Neural crest cell (in vitro differentiated cells): ENCODE results near the gene FBXL2. TPM values are rescaled to one million over a fixed set of nuclear protein-coding genes. Genes with fewer than 3 reads are reported as not detected.
"Not testable (repeated sequence)": the region's sequence is repeated elsewhere in the genome, so short reads cannot be mapped to it uniquely, and the experiment has no call there.

Source experiments
- DNase-seq: peaks from one replicate; pipeline ENCODE4 v3.0.0; 2021; ENCODE audit warnings: low read depth, mixed read lengths, low spot score
- H3K27ac Mint-ChIP-seq: one replicate; pipeline ENCODE4 v1.8.0; 2021; ENCODE audit warnings: mild to moderate bottlenecking, mixed read lengths; ENCODE audit not compliant: unreplicated experiment
- H3K27me3 Mint-ChIP-seq: 2 replicates; pipeline ENCODE4 v1.8.0; 2021; ENCODE audit warnings: low read depth, mild to moderate bottlenecking, mixed read lengths
- H3K36me3 Mint-ChIP-seq: 2 replicates; pipeline ENCODE4 v1.8.0; 2021; ENCODE audit warnings: low read depth, mild to moderate bottlenecking, mixed read lengths
- H3K4me1 Mint-ChIP-seq: 2 replicates; pipeline ENCODE4 v1.8.0; 2021; ENCODE audit warnings: mixed read lengths
- H3K4me3 Mint-ChIP-seq: one replicate; pipeline ENCODE4 v1.8.0; 2021; ENCODE audit warnings: mild to moderate bottlenecking, mixed read lengths
- H3K9me3 Mint-ChIP-seq: 2 replicates; pipeline ENCODE4 v1.8.0; 2021; ENCODE audit warnings: mixed read lengths
- CTCF ChIP-seq: fragments of 200-600 bp; sonication (generic); conservative IDR thresholded peaks from 2 replicates; pipeline ENCODE4 v1.5.0; 2021; ENCODE audit warnings: antibody characterized with exemption, mild to moderate bottlenecking
- total RNA-seq: library from RNA; stranded (reverse); gene quantifications from 2 replicates; pipeline ENCODE4 v1.2.1, GENCODE V29; 2021

FBXL2 gene
- total RNA-seq, 1 donor from 2014 or later: 11.4 TPM

GRCh38 chr3:33334364-33334763 is 57.1 kb downstream of the FBXL2 start:
- Mint-ChIP-seq H3K4me3 (no peak overlapping the region), H3K9me3 (peaks cover 14% of the 10 kb centered on the region), H3K27ac (no peak overlapping the region), H3K4me1 (no peaks in the 10 kb centered on the region), H3K27me3 (no peaks in the 10 kb centered on the region), H3K36me3 (peaks cover 16% of the 10 kb centered on the region)
- DNase-seq: no peak
- TF ChIP-seq CTCF: no peak

GRCh38 chr3:33338936-33339465 is 61.8 kb downstream of the FBXL2 start:
- H3K4me1 Mint-ChIP-seq, H3K27me3 Mint-ChIP-seq, H3K4me3 Mint-ChIP-seq, H3K9me3 Mint-ChIP-seq, DNase-seq, H3K36me3 Mint-ChIP-seq: not testable (repeated sequence)
- peak overlapping the region; percentile 6 for H3K27ac Mint-ChIP-seq

- no peaks in the 10 kb centered on the region for H3K27me3 Mint-ChIP-seq
- H3K4me3 Mint-ChIP-seq: no peak overlapping the region
- H3K9me3 Mint-ChIP-seq: peaks cover 3% of the 10 kb centered on the region
- no peak for TF ChIP-seq CTCF
- H3K27ac Mint-ChIP-seq: no peak overlapping the region
- DNase-seq: no peak
- H3K4me1 Mint-ChIP-seq: no peaks in the 10 kb centered on the region
- H3K36me3 Mint-ChIP-seq: no peaks in the 10 kb centered on the region
Observed at GRCh38 chr3:33339758-33340157, 62.5 kb downstream of the FBXL2 start.

GRCh38 chr3:33355611-33356010 is 78.4 kb downstream of the FBXL2 start:
- peaks cover 4% of the 10 kb centered on the region for H3K4me1 Mint-ChIP-seq
- H3K4me3 Mint-ChIP-seq: no peak overlapping the region
- TF ChIP-seq CTCF: no peak
- H3K27ac Mint-ChIP-seq: no peak overlapping the region
- no peaks in the 10 kb centered on the region for H3K9me3 Mint-ChIP-seq
- H3K36me3 Mint-ChIP-seq: no peaks in the 10 kb centered on the region
- DNase-seq: no peak
- no peaks in the 10 kb centered on the region for H3K27me3 Mint-ChIP-seq

GRCh38 chr3:33358172-33358781 is 81.0 kb downstream of the FBXL2 start:
- Mint-ChIP-seq H3K36me3 (no peaks in the 10 kb centered on the region), H3K4me1 (peaks cover 4% of the 10 kb centered on the region), H3K4me3 (no peak overlapping the region), H3K27ac (no peak overlapping the region), H3K9me3 (no peaks in the 10 kb centered on the region), H3K27me3 (no peaks in the 10 kb centered on the region)
- no peak for TF ChIP-seq CTCF
- no peak for DNase-seq

- Mint-ChIP-seq H3K4me1 (peaks cover 11% of the 10 kb centered on the region), H3K9me3 (no peaks in the 10 kb centered on the region), H3K36me3 (no peaks in the 10 kb centered on the region), H3K27ac (no peak overlapping the region), H3K27me3 (no peaks in the 10 kb centered on the region), H3K4me3 (no peak overlapping the region)
- TF ChIP-seq CTCF: no peak
- no peak for DNase-seq
Observed at GRCh38 chr3:33360136-33360825, 83.0 kb downstream of the FBXL2 start.
